Cardiac fibroblast (primary cell): ENCODE measurements around the gene SERP2.

Experiments
- DNase-seq, 2 donors: peaks; one replicate each; pipeline versions ENCODE4 v3.0.0 to v3.0.0-alpha.2; 2010; ENCODE audit warnings: low read depth in 2 of 2
- H3K4me3 ChIP-seq, 2 donors: replicated peaks in 1 of 2; 1 replicate in 1 of 2; 2 replicates in 1 of 2; pipeline ENCODE4 v1.5.1; 2011; ENCODE audit warnings: low read depth in 2 of 2, low read length in 2 of 2, mild to moderate bottlenecking in 2 of 2, moderate library complexity in 1 of 2
- TF ChIP-seq, protein P1 (sequence below): IDR thresholded peaks from one replicate; pipeline ENCODE4 v1.5.1; 2011; ENCODE audit warnings: low read depth, mild to moderate bottlenecking, low read length, inconsistent platforms

Gene SERP2

DNA sequence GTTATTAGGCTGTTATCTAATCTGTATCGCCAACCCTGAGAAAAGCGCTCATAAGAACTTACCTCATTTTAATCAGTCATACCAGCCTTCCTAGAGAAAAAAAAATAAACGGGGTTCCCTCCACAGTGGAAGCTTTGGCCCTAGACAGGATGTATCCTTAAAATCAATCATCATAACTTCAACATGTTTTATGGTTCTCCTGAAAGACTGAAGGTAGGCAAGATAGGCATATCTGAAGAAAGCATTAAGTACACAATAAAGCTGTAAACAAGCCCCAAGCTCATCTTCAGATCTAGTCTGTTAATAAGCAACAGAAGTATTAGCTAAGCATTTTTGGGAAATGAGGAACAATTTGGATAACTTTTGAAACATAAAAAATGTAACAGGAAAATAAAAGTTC is 18.7 kb upstream of the SERP2 start:
- no peak overlapping the region for H3K4me3 ChIP-seq
- DNase-seq, result no peak
- TF ChIP-seq, protein P1, sequence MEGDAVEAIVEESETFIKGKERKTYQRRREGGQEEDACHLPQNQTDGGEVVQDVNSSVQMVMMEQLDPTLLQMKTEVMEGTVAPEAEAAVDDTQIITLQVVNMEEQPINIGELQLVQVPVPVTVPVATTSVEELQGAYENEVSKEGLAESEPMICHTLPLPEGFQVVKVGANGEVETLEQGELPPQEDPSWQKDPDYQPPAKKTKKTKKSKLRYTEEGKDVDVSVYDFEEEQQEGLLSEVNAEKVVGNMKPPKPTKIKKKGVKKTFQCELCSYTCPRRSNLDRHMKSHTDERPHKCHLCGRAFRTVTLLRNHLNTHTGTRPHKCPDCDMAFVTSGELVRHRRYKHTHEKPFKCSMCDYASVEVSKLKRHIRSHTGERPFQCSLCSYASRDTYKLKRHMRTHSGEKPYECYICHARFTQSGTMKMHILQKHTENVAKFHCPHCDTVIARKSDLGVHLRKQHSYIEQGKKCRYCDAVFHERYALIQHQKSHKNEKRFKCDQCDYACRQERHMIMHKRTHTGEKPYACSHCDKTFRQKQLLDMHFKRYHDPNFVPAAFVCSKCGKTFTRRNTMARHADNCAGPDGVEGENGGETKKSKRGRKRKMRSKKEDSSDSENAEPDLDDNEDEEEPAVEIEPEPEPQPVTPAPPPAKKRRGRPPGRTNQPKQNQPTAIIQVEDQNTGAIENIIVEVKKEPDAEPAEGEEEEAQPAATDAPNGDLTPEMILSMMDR, result no peak

DNA sequence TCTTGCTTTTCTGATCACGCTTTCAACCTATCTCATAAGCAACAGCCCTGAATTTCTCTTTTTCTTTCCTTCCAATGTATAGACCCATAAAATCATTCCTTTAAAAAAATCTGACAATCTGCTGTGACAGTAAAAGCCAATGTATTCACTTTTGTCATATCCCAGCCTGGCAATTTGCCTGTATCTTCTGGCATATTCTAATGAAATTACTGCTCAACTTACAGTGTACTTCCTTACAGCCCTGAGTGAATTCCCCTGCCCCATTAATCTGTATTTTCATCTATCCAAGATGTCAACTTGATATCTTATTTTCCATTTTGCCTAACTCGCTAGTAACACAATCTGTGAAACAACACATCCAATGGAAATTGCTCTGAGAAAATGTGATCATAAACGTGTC is 18.0 kb upstream of the SERP2 start:
- H3K4me3 ChIP-seq, result no peak overlapping the region
- DNase-seq, result no peak
- TF ChIP-seq, protein P1, result no peak

DNA sequence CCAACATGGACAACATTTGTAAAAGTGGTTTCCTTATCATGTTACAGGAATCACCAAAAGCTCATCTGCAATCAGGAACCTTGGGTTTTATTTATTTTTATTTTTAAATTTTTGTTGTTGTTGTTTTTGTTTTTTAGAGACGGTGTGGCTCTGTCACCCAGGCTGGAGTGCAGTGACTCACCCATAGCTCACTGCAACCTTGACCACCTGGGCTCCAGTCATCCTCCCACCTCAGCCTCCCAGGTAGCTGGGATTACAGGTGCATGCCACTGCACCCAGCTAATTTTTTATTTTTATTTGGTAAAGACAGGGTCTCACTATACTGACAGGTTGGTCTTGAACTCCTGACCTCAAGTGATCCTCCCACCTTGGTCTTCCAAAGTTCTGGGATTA is 13.6 kb upstream of the SERP2 start:
- DNase-seq, result no peak
- H3K4me3 ChIP-seq, result no peak overlapping the region
- TF ChIP-seq, protein P1, result no peak

DNA sequence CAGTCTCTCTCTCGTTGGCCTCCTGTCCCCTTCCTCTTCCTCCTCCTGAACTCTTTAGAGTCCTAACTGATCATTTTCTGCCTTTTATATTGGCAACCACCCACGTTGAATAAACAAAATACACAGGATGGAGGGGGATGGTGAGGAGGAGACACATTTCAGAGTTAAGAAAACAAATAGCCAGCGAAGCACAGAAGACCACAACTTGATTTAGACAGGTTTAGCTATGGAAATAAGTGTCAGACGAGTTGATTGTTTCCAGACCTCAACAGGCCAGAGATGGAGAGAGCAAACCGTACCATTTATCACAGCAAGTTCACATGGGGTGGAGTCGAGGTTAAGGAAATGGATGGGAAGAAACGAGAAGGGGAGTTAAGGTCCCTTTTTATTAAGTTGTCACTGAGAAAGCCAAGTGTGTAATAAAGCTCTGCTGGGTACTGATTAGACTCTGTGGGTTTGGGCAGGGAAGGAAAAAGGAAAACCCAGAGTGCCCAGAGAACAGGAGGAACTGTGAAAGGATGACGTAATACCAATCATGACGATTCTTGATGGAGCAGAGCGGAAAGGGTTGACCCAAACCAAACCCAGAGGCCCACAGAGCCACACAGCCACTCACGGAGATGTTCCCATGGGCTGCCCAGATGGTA is 11.1 kb upstream of the SERP2 start:
- H3K4me3 ChIP-seq, result no peak overlapping the region
- DNase-seq, result no peak
- TF ChIP-seq, protein P1, result no peak

DNA sequence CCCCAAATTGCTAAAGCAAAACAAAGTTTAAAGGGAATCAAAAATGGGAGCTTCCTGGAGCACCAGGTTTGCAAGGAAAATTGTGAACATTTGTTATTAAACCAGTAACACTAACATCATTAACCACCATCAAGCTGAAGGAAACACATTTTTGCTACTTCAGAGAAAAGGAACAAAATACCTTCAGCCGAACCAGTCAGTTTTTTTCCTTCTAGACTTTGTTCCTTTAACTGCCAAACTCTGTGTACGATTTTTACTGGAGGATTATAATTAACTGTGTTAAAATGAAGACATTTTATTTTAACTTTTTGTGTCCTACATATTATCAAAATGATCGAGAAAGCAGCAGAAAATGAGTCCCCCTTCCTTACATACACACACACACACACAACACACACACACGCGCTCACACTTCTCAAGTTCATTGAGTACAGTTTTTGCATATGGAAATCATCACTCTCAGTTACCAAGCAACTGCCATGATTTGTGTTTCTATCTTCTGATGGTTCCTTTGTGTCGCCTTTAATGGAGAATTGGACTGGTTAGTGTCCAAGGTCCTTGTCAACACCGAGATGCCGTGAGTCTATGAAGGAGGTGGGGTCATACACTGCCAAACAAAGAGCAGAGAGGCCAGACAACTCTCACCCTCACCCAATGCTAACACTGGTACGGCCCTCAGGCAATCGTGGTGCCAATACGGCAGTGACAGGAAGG is 9.8 kb upstream of the SERP2 start:
- DNase-seq, result no peak
- no peak overlapping the region for H3K4me3 ChIP-seq
- TF ChIP-seq, protein P1, result no peak

DNA sequence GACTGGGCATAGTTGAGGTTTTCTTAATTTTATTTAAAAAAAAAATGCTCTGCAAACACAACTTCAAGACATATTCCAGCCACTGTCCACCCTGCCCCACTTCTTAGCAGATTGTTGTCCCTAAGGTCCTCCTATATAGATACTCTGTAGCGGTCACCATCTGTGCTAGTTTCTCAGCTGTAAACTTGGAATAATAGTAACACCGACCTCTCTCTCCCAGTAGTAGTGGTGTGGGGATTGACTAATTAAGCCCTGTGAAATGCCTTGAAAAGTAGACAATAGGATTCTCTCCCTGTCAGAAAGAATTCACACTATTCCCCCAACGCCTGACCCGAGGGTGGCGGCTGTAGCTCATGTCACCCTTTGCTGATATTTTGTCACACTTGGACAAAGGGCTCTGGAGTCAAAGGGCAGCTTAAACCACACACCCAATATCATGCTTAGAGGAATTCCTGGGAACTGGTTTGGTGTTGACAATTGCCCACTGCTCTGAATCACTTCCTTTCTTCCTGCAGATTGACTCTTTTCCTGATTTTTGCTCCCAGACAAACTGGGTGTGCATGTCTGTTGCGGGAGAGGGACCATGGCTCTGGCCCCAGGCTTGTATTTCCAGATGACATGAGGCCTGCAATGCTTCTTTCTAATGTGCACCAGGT is 9.2 kb upstream of the SERP2 start:
- TF ChIP-seq, protein P1, result no peak
- H3K4me3 ChIP-seq, result no peak overlapping the region
- DNase-seq, result peak in 1 of 2 donors; percentile 45
